GM12801 (cell line): ENCODE data around the gene UGT1A6.

Source experiments
- CTCF ChIP-seq: IDR thresholded peaks from one replicate; pipeline ENCODE4 v1.5.1; 2011; ENCODE audit warnings: control low read depth; ENCODE audit not compliant: insufficient read length; ENCODE audit errors: extremely low read depth

Gene UGT1A6

GRCh38 chr2:233663911-233664310 lies 28.8 kb upstream of the UGT1A6 start:
- no peak for TF ChIP-seq CTCF

GRCh38 chr2:233668605-233669260 lies 24.0 kb upstream of the UGT1A6 start:
- TF ChIP-seq CTCF: no peak

- TF ChIP-seq CTCF: no peak
Observed at GRCh38 chr2:233671290-233672161, 21.2 kb upstream of the UGT1A6 start, which contains the start of gene UGT1A9. Gene UGT1A9, plus strand, starts transcription at chr2:233671898. Its CDS starts 37 bp downstream, at chr2:233671935.

GRCh38 chr2:233672886-233673285 lies 19.8 kb upstream of the UGT1A6 start:
- TF ChIP-seq CTCF: no peak

- TF ChIP-seq CTCF: no peak
Observed at GRCh38 chr2:233673896-233674295, 18.8 kb upstream of the UGT1A6 start.

DNA sequence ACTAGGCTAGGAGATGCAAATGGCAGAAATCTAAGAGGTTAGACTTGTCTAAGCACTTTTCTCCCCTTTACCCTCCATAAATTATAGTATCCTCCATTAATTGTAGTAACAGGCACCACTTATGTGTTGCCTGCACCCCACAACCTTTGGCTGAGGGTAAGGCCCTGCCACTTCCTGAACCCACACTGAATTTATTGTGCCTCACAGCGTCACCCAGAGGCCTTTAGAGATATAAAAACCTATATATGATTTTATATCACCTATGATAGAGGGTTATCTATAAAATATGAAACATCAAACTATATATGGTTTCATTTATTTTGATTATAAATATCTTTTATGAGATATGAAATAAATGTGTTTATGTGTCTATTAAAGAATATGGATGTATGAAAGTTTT lies 18.4 kb upstream of the UGT1A6 start:
- TF ChIP-seq CTCF: no peak

GRCh38 chr2:233674995-233675394 lies 17.7 kb upstream of the UGT1A6 start:
- no peak for TF ChIP-seq CTCF
